HG03432 (cell line): ENCODE measurements around the gene POU3F1.

Experiments used
- ATAC-seq: cut with Tn5 transposase; IDR thresholded peaks from one replicate; pipeline ENCODE4 v1.9.1; 2021; ENCODE audit warnings: mild to moderate bottlenecking, moderate library complexity; ENCODE audit not compliant: unreplicated experiment

The POU3F1 gene

GRCh38 chr1:38074302-38074677 is 27.7 kb upstream of the POU3F1 start:
- ATAC-seq: no peak

GRCh38 chr1:38073534-38074301 is 27.1 kb upstream of the POU3F1 start:
- no peak for ATAC-seq

GRCh38 chr1:38072858-38073257 is 26.3 kb upstream of the POU3F1 start:
- ATAC-seq: no peak

- no peak for ATAC-seq
Observed at GRCh38 chr1:38071312-38072256, 25.0 kb upstream of the POU3F1 start.

- no peak for ATAC-seq
Observed at GRCh38 chr1:38068980-38069340, 22.4 kb upstream of the POU3F1 start.

- no peak for ATAC-seq
Observed at GRCh38 chr1:38068220-38068979, 21.8 kb upstream of the POU3F1 start.

- ATAC-seq: no peak
Observed at GRCh38 chr1:38064197-38064903, 17.8 kb upstream of the POU3F1 start.

GRCh38 chr1:38063616-38064015 is 17.0 kb upstream of the POU3F1 start:
- ATAC-seq: no peak

- ATAC-seq: no peak
Observed at GRCh38 chr1:38062361-38063288, 16.0 kb upstream of the POU3F1 start.

- peak; percentile 66 for ATAC-seq
Observed at GRCh38 chr1:38061883-38062328, 15.3 kb upstream of the POU3F1 start.

GRCh38 chr1:38061290-38061689 is 14.7 kb upstream of the POU3F1 start:
- ATAC-seq: no peak

GRCh38 chr1:38060498-38060897 is 13.9 kb upstream of the POU3F1 start:
- no peak for ATAC-seq

- ATAC-seq: no peak
Observed at GRCh38 chr1:38059635-38060250, 13.2 kb upstream of the POU3F1 start.

GRCh38 chr1:38055965-38056364 is 9.4 kb upstream of the POU3F1 start:
- no peak for ATAC-seq

GRCh38 chr1:38055398-38055797 is 8.8 kb upstream of the POU3F1 start:
- no peak for ATAC-seq

GRCh38 chr1:38053416-38054091 is 7.0 kb upstream of the POU3F1 start:
- ATAC-seq: no peak

- ATAC-seq: peak; percentile 56
Observed at GRCh38 chr1:38052750-38053415, 6.3 kb upstream of the POU3F1 start.

GRCh38 chr1:38051079-38051543 is 4.5 kb upstream of the POU3F1 start:
- ATAC-seq: no peak
